DMS53 (cell line): ENCODE measurements around the gene PERM1.
"Not testable (repeated sequence)": the region's sequence is repeated elsewhere in the genome, so short reads cannot be mapped to it uniquely, and the experiment has no call there.

Source experiments
- DNase-seq: peaks from one replicate; lab custom pipeline; 2025; lab: John Stamatoyannopoulos, UW

The PERM1 gene

GRCh38 chr1:981955-982558, at the start of gene PERM1:
PERM1 (minus strand) TSS chr1:982093; CDS start chr1:981029, 1,064 bp downstream.
- no peak for DNase-seq

- not testable (repeated sequence) for DNase-seq
Observed at GRCh38 chr1:1030867-1031658, 49.2 kb upstream of the PERM1 start.

GRCh38 chr1:1027791-1028190, 45.9 kb upstream of the PERM1 start:
- DNase-seq = no peak

GRCh38 chr1:1026599-1027413, 44.9 kb upstream of the PERM1 start:
- DNase-seq = no peak

GRCh38 chr1:1025730-1026129, 43.8 kb upstream of the PERM1 start:
- DNase-seq = no peak

GRCh38 chr1:1024771-1025699, 43.1 kb upstream of the PERM1 start:
- no peak for DNase-seq

GRCh38 chr1:1024149-1024770, 42.4 kb upstream of the PERM1 start:
- DNase-seq = no peak

GRCh38 chr1:1023700-1024099, 41.8 kb upstream of the PERM1 start:
- no peak for DNase-seq

- DNase-seq = no peak
Observed at GRCh38 chr1:1022302-1023009, 40.6 kb upstream of the PERM1 start.

- DNase-seq = no peak
Observed at GRCh38 chr1:1021920-1022259, 40.0 kb upstream of the PERM1 start.

- DNase-seq = peak; percentile 63
Observed at GRCh38 chr1:1021010-1021919, 39.4 kb upstream of the PERM1 start.

GRCh38 chr1:1020415-1021009, 38.6 kb upstream of the PERM1 start:
- peak; percentile 66 for DNase-seq

- DNase-seq = peak; percentile 87
Observed at GRCh38 chr1:1020000-1020404, 38.1 kb upstream of the PERM1 start, which contains the start of gene AGRN. AGRN (plus strand) TSS chr1:1020120; CDS start chr1:1020173, 53 bp downstream.

- peak; percentile 95 for DNase-seq
Observed at GRCh38 chr1:1019122-1019999, 37.5 kb upstream of the PERM1 start.

- DNase-seq = not testable (repeated sequence)
Observed at GRCh38 chr1:1018321-1018685, 36.4 kb upstream of the PERM1 start.

- DNase-seq = peak; percentile 62
Observed at GRCh38 chr1:1017397-1018320, 35.8 kb upstream of the PERM1 start.
